ENCODE results near the gene CHRNB4.

Gene CHRNB4

GRCh38 chr15:78668987-78669386, 28.0 kb upstream of the CHRNB4 start:
- no peak for DNase-seq

- no peak for DNase-seq
Observed at GRCh38 chr15:78667578-78668236, 26.7 kb upstream of the CHRNB4 start.

GRCh38 chr15:78666010-78666409, 25.0 kb upstream of the CHRNB4 start:
- DNase-seq: no peak

GRCh38 chr15:78663703-78664102, 22.7 kb upstream of the CHRNB4 start:
- no peak for DNase-seq

GRCh38 chr15:78662028-78662427, 21.0 kb upstream of the CHRNB4 start:
- no peak for DNase-seq

GRCh38 chr15:78661001-78661400, 20.0 kb upstream of the CHRNB4 start:
- DNase-seq: no peak

GRCh38 chr15:78660584-78660983, 19.6 kb upstream of the CHRNB4 start:
- DNase-seq: no peak

- DNase-seq: no peak
Observed at GRCh38 chr15:78658823-78659222, 17.8 kb upstream of the CHRNB4 start.

GRCh38 chr15:78654272-78654671, 13.3 kb upstream of the CHRNB4 start:
- no peak for DNase-seq

- no peak for DNase-seq
Observed at GRCh38 chr15:78651930-78652615, 11.1 kb upstream of the CHRNB4 start.

- no peak for DNase-seq
Observed at GRCh38 chr15:78651007-78651406, 10.0 kb upstream of the CHRNB4 start.

GRCh38 chr15:78650022-78650421, 9.0 kb upstream of the CHRNB4 start:
- DNase-seq: no peak

GRCh38 chr15:78645009-78645408, 4.0 kb upstream of the CHRNB4 start:
- DNase-seq: no peak

- no peak for DNase-seq
Observed at GRCh38 chr15:78642331-78642730, 1.3 kb upstream of the CHRNB4 start.

GRCh38 chr15:78641749-78642275, 802 bp upstream of the CHRNB4 start:
- DNase-seq: no peak

- no peak for DNase-seq
Observed at GRCh38 chr15:78640527-78641101, 396 bp downstream of the CHRNB4 start.

- DNase-seq: no peak
Observed at GRCh38 chr15:78638658-78639314, 2.2 kb downstream of the CHRNB4 start.

GRCh38 chr15:78637776-78638435, 3.1 kb downstream of the CHRNB4 start:
- DNase-seq: no peak

- DNase-seq: no peak
Observed at GRCh38 chr15:78636378-78636859, 4.6 kb downstream of the CHRNB4 start.

- DNase-seq: no peak
Observed at GRCh38 chr15:78635346-78635745, 5.7 kb downstream of the CHRNB4 start.

- DNase-seq: no peak
Observed at GRCh38 chr15:78634210-78635145, 6.5 kb downstream of the CHRNB4 start.

GRCh38 chr15:78633348-78633747, 7.7 kb downstream of the CHRNB4 start:
- DNase-seq: no peak

Measured in NCI-H2029 treated with DMSO at 0.1 percent for 48 hours (cell line).